Endothelial cell of umbilical vein (primary cell): Measurements from ENCODE around the gene CD300C. TPM values are rescaled to one million over a fixed set of nuclear protein-coding genes. Genes with fewer than 3 reads are reported as not detected.

Experiments used
- Bru-seq: library from RNA; stranded (reverse); fragments of 400-500 nt; gene quantifications from one replicate; lab custom pipeline; 2021; lab: Mats Ljungman, UMichigan
- BruChase-seq, 2 experiments: library from RNA; stranded (reverse); fragments of 400-500 nt; gene quantifications; one replicate each; lab custom pipeline; 2021; lab: Mats Ljungman, UMichigan
- BruUV-seq: library from RNA; stranded (reverse); fragments of 400-500 nt; replicated peaks from 2 replicates; lab custom pipeline; 2021; lab: Mats Ljungman, UMichigan
- CTCF ChIA-PET: fragments of 300-600, 350-600 bp; sonication (Branson Sonifier 250); formaldehyde crosslinking; loops from one replicate; lab custom pipeline; 2021; ENCODE audit warnings: antibody characterized with exemption, inconsistent platforms; lab: Charles Lee
- POLR2A ChIA-PET: fragments of 300-600, 350-600 bp; sonication (Branson Sonifier 250); formaldehyde crosslinking; loops from one replicate; lab custom pipeline; 2021; ENCODE audit warnings: antibody characterized with exemption, inconsistent platforms; lab: Charles Lee
- DNase-seq: peaks from one replicate; pipeline ENCODE4 v3.0.0-alpha.2; 2011; ENCODE audit warnings: low read depth, low spot score
- FAIRE-seq: peaks from 2 replicates; lab custom pipeline; 2011; peaks lifted over from hg19 to GRCh38; lab: Jason Lieb, UNC
- H2AFZ ChIP-seq: 2 replicates; pipeline ENCODE4 v1.6.0; 2012; ENCODE audit warnings: low read depth, low read length, control low read depth, inconsistent platforms
- H3K27ac ChIP-seq: 2 replicates; pipeline ENCODE4 v1.5.1; 2011; ENCODE audit warnings: low read depth, mild to moderate bottlenecking, control low read depth, low read length, moderate library complexity; ENCODE audit not compliant: insufficient read depth
- H3K27me3 ChIP-seq, 2 experiments: 2 replicates each; pipeline versions ENCODE4 v1.6.0 to v1.6.1; 2011; ENCODE audit warnings: low read length in 2 of 2, mixed read lengths in 1 of 2; ENCODE audit not compliant: control insufficient read depth in 2 of 2, insufficient read depth in 2 of 2
- H3K36me3 ChIP-seq, 2 experiments: 2 replicates in 1 of 2; 3 replicates in 1 of 2; pipeline ENCODE4 v1.5.1; 2011; ENCODE audit warnings: low read length in 2 of 2, mild to moderate bottlenecking in 1 of 2, moderate library complexity in 1 of 2; ENCODE audit not compliant: control insufficient read depth in 2 of 2, insufficient read depth in 2 of 2; ENCODE audit errors: extremely low read depth in 1 of 2
- H3K4me1 ChIP-seq: 3 replicates; pipeline ENCODE4 v1.5.1; 2011; ENCODE audit warnings: mild to moderate bottlenecking, low read length; ENCODE audit not compliant: control insufficient read depth, insufficient read depth; ENCODE audit errors: extremely low read depth
- H3K4me2 ChIP-seq: 2 replicates; pipeline ENCODE4 v1.6.1; 2011; ENCODE audit warnings: low read length, control low read depth, mixed read lengths; ENCODE audit not compliant: insufficient read depth
- H3K4me3 ChIP-seq, 3 experiments: fragments of 200-600 bp in 1 of 3; sonication (generic), shearing (Covaris generic) in 1 of 3; replicated peaks in 1 of 3; 2 replicates each; pipeline ENCODE4 v1.5.1; 2011 to 2016; ENCODE audit warnings: control low read depth in 3 of 3, low read length in 3 of 3, mild to moderate bottlenecking in 2 of 3, inconsistent platforms in 1 of 3, low read depth in 1 of 3, moderate library complexity in 1 of 3; ENCODE audit not compliant: insufficient read depth in 1 of 3
- H3K79me2 ChIP-seq: 2 replicates; pipeline ENCODE4 v1.6.0; 2012; ENCODE audit warnings: low read length, inconsistent platforms; ENCODE audit not compliant: control insufficient read depth, insufficient read depth
- H3K9ac ChIP-seq: replicated peaks from 2 replicates; pipeline ENCODE3; 2011; ENCODE audit warnings: low read length, control low read depth; ENCODE audit not compliant: insufficient read depth; ENCODE audit errors: extremely low read depth
- H3K9me1 ChIP-seq: replicated peaks from 3 replicates; pipeline ENCODE4 v1.6.0; 2011; ENCODE audit warnings: mild to moderate bottlenecking, low read length; ENCODE audit not compliant: control insufficient read depth, insufficient read depth; ENCODE audit errors: extremely low read depth
- H3K9me3 ChIP-seq: replicated peaks from 2 replicates; pipeline ENCODE4 v1.5.1; 2012; ENCODE audit warnings: low read length, inconsistent platforms; ENCODE audit not compliant: control insufficient read depth, insufficient read depth
- H4K20me1 ChIP-seq: replicated peaks from 2 replicates; pipeline ENCODE3; 2011; ENCODE audit warnings: mild to moderate bottlenecking, low read length; ENCODE audit not compliant: control insufficient read depth, insufficient read depth; ENCODE audit errors: extremely low read depth
- EZH2 ChIP-seq: IDR thresholded peaks from 2 replicates; pipeline ENCODE4 v1.6.1; 2012; ENCODE audit warnings: borderline replicate concordance, low read depth, mild to moderate bottlenecking, moderate library complexity, low read length, inconsistent platforms; ENCODE audit not compliant: severe bottlenecking
- GATA2 ChIP-seq: IDR thresholded peaks from 2 replicates; pipeline ENCODE4 v1.7.0; 2011; ENCODE audit warnings: low read depth, mild to moderate bottlenecking, moderate library complexity, mixed read lengths, low read length; ENCODE audit not compliant: insufficient read length, insufficient read depth
- JUN ChIP-seq: IDR thresholded peaks from 2 replicates; pipeline ENCODE4 v1.6.1; 2011; ENCODE audit warnings: borderline replicate concordance, low read depth; ENCODE audit not compliant: insufficient read length, insufficient read depth
- MAX ChIP-seq: IDR thresholded peaks from 2 replicates; pipeline ENCODE4 v1.6.1; 2011; ENCODE audit not compliant: insufficient read depth, insufficient read length
- MYC ChIP-seq: IDR thresholded peaks from one replicate; pipeline ENCODE4 v1.6.1; 2011; ENCODE audit warnings: mild to moderate bottlenecking, low read depth, low read length
- POLR2AphosphoS5 ChIP-seq: IDR thresholded peaks from 2 replicates; pipeline ENCODE4 v1.6.1; 2012; ENCODE audit warnings: low read depth, mild to moderate bottlenecking, control low read depth, low read length, moderate library complexity; ENCODE audit not compliant: insufficient read depth
- dilution Hi-C: fragments of 300-500 bp; cut with MboI; formaldehyde crosslinking; loops from one replicate; pipeline ENCODE4 v1.15.0; 2019; ENCODE audit warnings: low sequenced_read_pairs; ENCODE audit not compliant: extremely low pct_ligation_motif_present
- intact Hi-C: fragments of 100-400 bp; cut with micrococcal nuclease; formaldehyde crosslinking; loops from one replicate; pipeline ENCODE4 v1.10.0; 2022
- long read RNA-seq: library from polyadenylated mRNA; stranded (forward); transcript quantifications from one replicate; pipeline ENCODE4 v2.0.0, GENCODE V29; 2021
- polyA minus RNA-seq, 3 experiments: library from RNA; depleted of rRNA, polyadenylated mRNA; stranded (reverse); fragments of >200 nt; gene quantifications; 1 replicate in 1 of 3; 2 replicates in 2 of 3; pipeline ENCODE4 v1.2.3, GENCODE V29; 2011
- polyA plus RNA-seq, 4 experiments: library from polyadenylated mRNA; depleted of rRNA in 3 of 4; stranded (reverse) in 3 of 4; unstranded in 1 of 4; fragments of >200 nt; gene quantifications; 2 replicates each; pipeline versions ENCODE4 v1.2.1 to v1.2.3, GENCODE V29; 2011 to 2012; ENCODE audit warnings: missing spikeins in 1 of 4
- total RNA-seq: library from RNA; stranded (reverse); gene quantifications from 2 replicates; pipeline ENCODE4 v1.2.3, GENCODE V29; 2021

Gene CD300C
- total RNA-seq, result not detected in 2 replicates
- not detected in 2 replicates for polyA plus RNA-seq
- polyA plus RNA-seq (2011; cell fraction: cytosol; rRNA removed), result not detected in 2 replicates
- not detected in 2 replicates for polyA plus RNA-seq (2011; cell fraction: nucleus; rRNA removed)
- polyA plus RNA-seq (2012), result 0.14 TPM in 1 of 2 replicates, not detected in the other
- not detected in 2 replicates for polyA minus RNA-seq
- polyA minus RNA-seq (2011; cell fraction: cytosol; rRNA and poly(A)+ RNA removed), result not detected
- polyA minus RNA-seq (2011; cell fraction: nucleus; rRNA and poly(A)+ RNA removed), result not detected in 2 replicates
- not detected for Bru-seq, nascent RNA
- not detected for BruChase-seq, experiment 1, labeled RNA remaining after a 6-hour chase
- BruChase-seq, experiment 2, labeled RNA remaining after a 2-hour chase, result not detected
- long read RNA-seq, result 0 reads

- Histone ChIP-seq H3K27ac (no peak within 1 kb of the TSS), H3K4me1 (no peaks in the 10 kb centered on the region), H3K4me3 (no peak within 1 kb of the TSS), H3K9me3 (no peaks in the 10 kb centered on the region), H3K9ac (no peak within 1 kb of the TSS), H3K9me1 (no peaks in the 10 kb centered on the region), H3K36me3 (no peaks in the 10 kb centered on the region), H3K27me3 (no peaks in the 10 kb centered on the region), H3K79me2 (no peaks in the 10 kb centered on the region), H2AFZ (no peak within 1 kb of the TSS), H3K4me2 (no peak within 1 kb of the TSS), H4K20me1 (no peaks in the 10 kb centered on the region)
- no peak for FAIRE-seq
- no peak for DNase-seq
- no TSS peak for BruUV-seq
- CTCF ChIA-PET, result no interaction called here
- TF ChIP-seq GATA2 (no peak), POLR2AphosphoS5 (no peak), JUN (no peak), MAX (no peak), MYC (no peak), EZH2 (no peak)
- POLR2A ChIA-PET, result no interaction called here
- dilution Hi-C loops (no loop called here), intact Hi-C loops (no loop called here)
Measured at GRCh38 chr17:74545843-74546230, at the start of gene CD300C. Gene CD300C, minus strand, starts transcription at chr17:74546115. Its CDS starts 333 bp downstream, at chr17:74545782.
